Myocyte (in vitro differentiated cells): ENCODE data around the gene KLF3. TPM values are rescaled to one million over a fixed set of nuclear protein-coding genes. Genes with fewer than 3 reads are reported as not detected.

ENCODE experiments used
- DNase-seq: peaks from one replicate; pipeline ENCODE4 v3.0.0-alpha.2; 2012; ENCODE audit warnings: low read depth
- total RNA-seq: library from RNA; depleted of rRNA; stranded (reverse); fragments of >200 nt; gene quantifications from 2 replicates; pipeline ENCODE4 v1.2.3, GENCODE V29; 2014

Gene KLF3
- total RNA-seq, 1 donor from 2014 or later: 15.7 TPM

GRCh38 chr4:38694330-38694729 is 30.3 kb downstream of the KLF3 start:
- DNase-seq: no peak

- DNase-seq: no peak
These were observed 31.8 kb downstream of the KLF3 start for GRCh38 chr4:38695809-38696208.

GRCh38 chr4:38696697-38697096 is 32.7 kb downstream of the KLF3 start:
- no peak for DNase-seq

GRCh38 chr4:38698176-38698575 is 34.2 kb downstream of the KLF3 start:
- DNase-seq: no peak

- no peak for DNase-seq
These were observed 35.1 kb downstream of the KLF3 start for GRCh38 chr4:38699112-38699511.

- DNase-seq: no peak
These were observed 39.6 kb downstream of the KLF3 start for GRCh38 chr4:38703635-38704034.

GRCh38 chr4:38704622-38705154 is 40.7 kb downstream of the KLF3 start:
- no peak for DNase-seq

GRCh38 chr4:38706301-38706700 is 42.3 kb downstream of the KLF3 start:
- DNase-seq: no peak

GRCh38 chr4:38710053-38710452 is 46.1 kb downstream of the KLF3 start:
- DNase-seq: no peak

GRCh38 chr4:38711066-38711465 is 47.1 kb downstream of the KLF3 start:
- no peak for DNase-seq

GRCh38 chr4:38715050-38715449 is 51.1 kb downstream of the KLF3 start:
- DNase-seq: no peak

GRCh38 chr4:38716256-38716655 is 52.3 kb downstream of the KLF3 start:
- no peak for DNase-seq

GRCh38 chr4:38717604-38718003 is 53.6 kb downstream of the KLF3 start:
- no peak for DNase-seq

- no peak for DNase-seq
These were observed 59.1 kb downstream of the KLF3 start for GRCh38 chr4:38723114-38723513.

GRCh38 chr4:38723726-38724474 is 59.9 kb downstream of the KLF3 start:
- DNase-seq: no peak

- no peak for DNase-seq
These were observed 60.4 kb downstream of the KLF3 start for GRCh38 chr4:38724475-38724808.

GRCh38 chr4:38728631-38729141 is 64.7 kb downstream of the KLF3 start:
- DNase-seq: no peak

- DNase-seq: no peak
These were observed 66.5 kb downstream of the KLF3 start for GRCh38 chr4:38730493-38730829.

- peak; percentile 91 for DNase-seq
These were observed 67.0 kb downstream of the KLF3 start for GRCh38 chr4:38730830-38731646.

GRCh38 chr4:38733663-38734062 is 69.7 kb downstream of the KLF3 start:
- DNase-seq: no peak

GRCh38 chr4:38734446-38734845 is 70.4 kb downstream of the KLF3 start:
- DNase-seq: no peak

GRCh38 chr4:38734911-38735310 is 70.9 kb downstream of the KLF3 start:
- DNase-seq: no peak
